Measurements from ENCODE around the gene AGPAT3.

Gene AGPAT3

DNA sequence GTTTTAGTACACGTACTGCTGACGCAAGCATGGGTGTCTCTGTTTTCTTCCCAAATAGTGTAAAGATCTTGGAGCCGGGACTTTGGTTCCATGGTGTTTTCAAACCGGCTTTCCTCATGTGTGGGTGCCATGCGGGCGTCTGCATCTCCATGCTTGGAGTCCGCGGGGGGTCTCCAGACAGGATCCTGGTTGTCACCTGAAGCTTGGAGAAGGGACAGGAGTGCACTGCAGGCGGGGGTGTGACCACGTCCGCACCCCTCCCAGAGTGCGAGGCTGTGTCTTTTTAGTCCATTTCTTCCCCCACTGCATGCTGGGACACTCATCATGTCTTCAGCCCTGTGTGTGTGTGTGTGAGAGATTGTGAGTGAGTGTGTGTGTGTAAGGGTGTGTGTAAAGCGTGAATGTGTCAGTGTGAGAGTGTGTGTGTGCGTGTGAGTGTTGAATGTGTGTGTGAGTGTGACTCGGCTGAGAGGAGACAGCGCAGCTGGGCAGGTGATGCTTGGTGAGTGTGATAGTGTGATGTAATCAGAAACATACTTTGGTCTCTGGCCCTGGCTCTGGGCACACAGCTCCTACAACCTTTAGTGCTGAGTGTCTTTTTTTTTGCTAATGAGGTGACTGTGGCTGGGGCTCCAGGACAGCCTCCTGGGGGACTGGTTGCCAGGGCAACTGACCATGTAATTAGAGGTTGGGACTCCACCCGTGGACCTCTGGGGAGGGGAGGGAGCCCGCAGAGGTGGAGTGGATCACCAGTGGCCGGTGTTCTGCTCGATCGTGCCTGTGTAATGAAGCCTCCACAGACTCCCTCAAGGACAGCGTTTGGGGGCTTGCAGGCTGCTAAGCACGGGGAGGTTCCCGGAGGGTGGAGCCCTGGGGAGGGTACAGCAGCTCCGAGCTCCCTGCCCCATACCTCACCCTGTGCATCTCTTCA, 55.1 kb downstream of the AGPAT3 start:
- TF ChIP-seq CTCF (IDR thresholded peaks at IDR 0.05), result no peak
- Histone ChIP-seq H3K27me3 (peaks cover 30% of the 10 kb centered on the region), H3K27ac (no peak overlapping the region), H3K4me3 (ENCODE audit: low read depth in 1 of 2, low read length in 1 of 2) (no peak overlapping the region), H3K4me1 (ENCODE audit: control insufficient read depth in 1 of 2, insufficient read depth in 1 of 2, low read depth in 1 of 2, low read length in 1 of 2) (peaks cover 4 to 12% of the 10 kb centered on the region in 2 experiments), H3K9me3 (no peaks in the 10 kb centered on the region), H3K36me3 (no peaks in the 10 kb centered on the region)

DNA sequence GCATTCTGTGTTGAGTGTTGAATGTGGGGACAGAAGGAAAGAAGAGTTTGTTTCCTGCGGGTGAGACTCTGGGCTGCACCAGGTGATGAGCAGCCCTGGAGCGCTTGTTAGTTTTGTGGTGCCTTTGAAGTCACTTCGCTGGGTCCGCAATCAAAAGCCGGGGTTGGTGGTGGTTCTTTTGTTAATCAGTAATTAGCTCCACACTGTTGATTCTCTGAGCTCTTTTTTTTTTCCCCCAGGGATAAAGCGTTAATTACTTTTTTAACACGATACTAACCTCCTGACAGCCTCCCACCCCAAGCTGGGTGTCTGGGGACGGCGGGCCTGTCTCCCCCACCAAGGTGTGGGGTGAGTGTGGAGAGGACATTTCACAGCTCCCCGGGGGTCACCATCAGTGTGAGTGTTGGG, 56.6 kb downstream of the AGPAT3 start:
- Histone ChIP-seq H3K4me1 (ENCODE audit: control insufficient read depth in 1 of 2, insufficient read depth in 1 of 2, low read depth in 1 of 2, low read length in 1 of 2) (peaks cover 4 to 10% of the 10 kb centered on the region in 2 experiments), H3K27me3 (peaks cover 21% of the 10 kb centered on the region), H3K9me3 (no peaks in the 10 kb centered on the region), H3K27ac (no peak overlapping the region), H3K36me3 (no peaks in the 10 kb centered on the region), H3K4me3 (ENCODE audit: low read depth in 1 of 2, low read length in 1 of 2) (no peak overlapping the region)
- TF ChIP-seq CTCF (IDR thresholded peaks at IDR 0.05), result no peak

GRCh38 chr21:43921979-43922945, 57.2 kb downstream of the AGPAT3 start:
- H3K27me3 ChIP-seq, result peaks cover 14% of the 10 kb centered on the region
- H3K9me3 ChIP-seq, result no peaks in the 10 kb centered on the region
- TF ChIP-seq CTCF (IDR thresholded peaks at IDR 0.05), result no peak
- no peaks in the 10 kb centered on the region for H3K36me3 ChIP-seq
- H3K4me3 ChIP-seq (ENCODE audit: low read depth in 1 of 2, low read length in 1 of 2), result no peak overlapping the region
- H3K4me1 ChIP-seq (ENCODE audit: control insufficient read depth in 1 of 2, insufficient read depth in 1 of 2, low read depth in 1 of 2, low read length in 1 of 2), result peaks cover under 1 to 3% of the 10 kb centered on the region in 2 experiments
- H3K27ac ChIP-seq, result no peak overlapping the region

- H3K4me1 ChIP-seq (ENCODE audit: control insufficient read depth in 1 of 2, insufficient read depth in 1 of 2, low read depth in 1 of 2, low read length in 1 of 2), result no peaks in the 10 kb centered on the region
These were observed 57.9 kb downstream of the AGPAT3 start for GRCh38 chr21:43922949-43923348.

More at GRCh38 chr21:43922949-43923348, 57.9 kb downstream of the AGPAT3 start:
- Histone ChIP-seq H3K27ac (no peak overlapping the region), H3K27me3 (peaks cover 7% of the 10 kb centered on the region), H3K36me3 (no peaks in the 10 kb centered on the region), H3K4me3 (ENCODE audit: low read depth in 1 of 2, low read length in 1 of 2) (no peak overlapping the region), H3K9me3 (no peaks in the 10 kb centered on the region)
- no peak for TF ChIP-seq CTCF (IDR thresholded peaks at IDR 0.05)

Data from neutrophil (primary cell).